GM21576 (cell line): ENCODE data around the gene FRMD3.

ENCODE experiments used
- ATAC-seq: cut with Tn5 transposase; IDR thresholded peaks from one replicate; pipeline ENCODE4 v1.9.1; 2021; ENCODE audit warnings: mild to moderate bottlenecking, moderate library complexity; ENCODE audit not compliant: unreplicated experiment

FRMD3 gene

DNA sequence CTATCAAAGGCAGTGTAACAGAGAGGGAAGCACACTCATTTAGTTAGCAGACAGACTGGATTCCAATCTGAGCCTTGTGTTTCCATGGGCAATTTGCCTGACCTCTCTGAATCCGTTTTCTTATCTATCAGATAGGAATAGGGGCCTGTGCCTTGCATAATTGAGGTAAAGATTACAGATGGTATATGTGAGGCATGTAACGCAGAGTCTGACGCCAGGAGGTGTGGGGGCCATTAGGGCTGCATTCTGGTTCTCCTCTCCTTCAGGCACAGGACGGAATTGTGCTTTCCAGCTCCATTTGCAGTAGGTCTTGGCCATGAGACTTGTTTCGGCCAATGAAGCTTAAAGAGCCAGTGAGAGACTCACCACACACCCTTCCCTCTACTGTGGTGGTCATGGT lies 97.6 kb downstream of the FRMD3 start:
- no peak for ATAC-seq

DNA sequence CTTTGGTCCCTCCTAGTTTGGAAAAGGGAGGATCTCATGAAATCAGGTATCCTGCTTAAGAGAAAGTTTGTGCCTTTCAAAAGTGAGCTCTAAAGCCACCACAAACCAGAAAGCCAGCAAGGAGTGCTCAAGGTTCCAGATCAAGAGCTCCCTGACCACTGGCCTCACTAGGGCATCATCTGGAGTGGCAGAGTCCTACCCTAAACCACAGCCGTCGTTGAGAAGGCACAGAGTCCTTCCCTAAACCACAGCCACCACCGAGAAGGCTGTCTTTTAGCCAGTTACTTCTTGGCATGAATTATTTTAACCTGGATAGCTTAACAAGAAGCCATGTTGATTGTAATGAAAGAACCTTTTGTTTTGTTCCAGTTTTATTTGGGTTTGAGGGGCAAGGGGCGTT lies 102.9 kb downstream of the FRMD3 start:
- ATAC-seq: no peak

DNA sequence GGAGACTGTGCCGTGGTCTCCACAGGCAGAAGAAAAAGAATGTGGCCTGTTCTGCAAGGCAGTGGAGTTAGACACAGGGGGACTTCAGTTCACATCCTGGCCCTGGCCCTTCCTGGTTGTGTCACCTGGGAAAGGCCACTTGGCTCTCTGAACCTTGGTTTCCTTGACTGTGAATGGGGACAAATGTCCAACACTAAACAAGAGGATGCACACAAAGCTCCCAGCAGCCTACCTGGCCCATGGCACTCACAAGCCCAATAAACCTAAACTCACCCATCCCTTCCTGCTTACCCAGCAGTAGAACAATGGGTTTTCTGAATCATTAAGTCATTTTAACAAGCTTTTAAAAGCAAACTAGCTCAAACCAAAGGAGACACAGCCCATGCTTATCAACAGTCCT lies 103.9 kb downstream of the FRMD3 start:
- ATAC-seq: no peak

DNA sequence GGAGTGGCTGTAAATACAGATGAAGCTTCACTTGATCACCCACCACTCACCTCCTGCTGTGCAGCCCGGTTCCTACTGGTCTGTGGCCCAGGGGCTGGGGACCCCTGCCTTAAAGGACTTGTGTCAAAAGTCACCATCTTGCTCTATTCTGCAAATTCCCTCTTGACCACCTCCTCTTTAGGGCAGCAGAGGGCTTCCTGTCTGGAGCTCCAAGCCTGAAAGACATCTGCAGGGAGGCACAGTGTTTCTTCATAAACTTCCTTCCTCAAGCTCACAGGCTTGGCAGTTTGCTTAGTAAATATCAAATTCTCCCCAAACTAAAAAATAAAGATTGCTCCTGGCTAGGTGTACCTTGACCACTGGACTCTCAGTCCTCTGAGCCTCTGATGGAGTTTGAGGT lies 104.4 kb downstream of the FRMD3 start:
- ATAC-seq: no peak

DNA sequence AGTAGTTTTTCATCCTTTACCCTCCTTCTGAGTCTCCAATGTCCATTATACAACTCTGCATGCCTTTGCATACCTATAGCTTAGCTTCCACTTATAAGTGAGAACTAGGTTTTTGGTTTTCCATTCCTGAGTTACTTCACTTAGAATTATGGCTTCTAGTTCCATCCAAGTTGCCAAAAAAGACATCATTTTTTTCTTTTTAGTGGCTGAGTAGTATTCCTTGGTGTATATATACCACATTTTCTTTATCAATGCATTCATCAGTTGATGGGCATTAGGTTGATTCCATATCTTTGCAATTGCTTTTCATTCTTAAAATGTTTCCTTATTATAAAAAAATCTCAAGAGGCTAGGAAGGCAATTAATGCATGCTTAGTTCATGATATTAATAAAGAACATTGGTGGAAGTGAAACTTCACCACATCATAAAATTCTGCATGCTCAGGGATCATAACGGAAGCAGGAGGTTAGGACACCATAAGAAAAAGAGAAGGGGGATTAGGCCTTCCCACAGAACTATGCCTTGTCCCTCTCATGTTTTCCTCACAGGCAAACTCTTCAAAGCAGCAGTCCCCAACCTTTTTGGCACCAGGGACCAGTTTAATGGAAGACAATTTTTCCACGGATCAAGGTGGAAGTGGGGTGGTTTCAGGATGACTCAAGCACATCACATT lies 105.2 kb downstream of the FRMD3 start:
- ATAC-seq: no peak

- ATAC-seq: no peak
These were observed 106.0 kb downstream of the FRMD3 start for GRCh38 chr9:83432104-83432627.

GRCh38 chr9:83431101-83432060 lies 106.8 kb downstream of the FRMD3 start:
- ATAC-seq: no peak

DNA sequence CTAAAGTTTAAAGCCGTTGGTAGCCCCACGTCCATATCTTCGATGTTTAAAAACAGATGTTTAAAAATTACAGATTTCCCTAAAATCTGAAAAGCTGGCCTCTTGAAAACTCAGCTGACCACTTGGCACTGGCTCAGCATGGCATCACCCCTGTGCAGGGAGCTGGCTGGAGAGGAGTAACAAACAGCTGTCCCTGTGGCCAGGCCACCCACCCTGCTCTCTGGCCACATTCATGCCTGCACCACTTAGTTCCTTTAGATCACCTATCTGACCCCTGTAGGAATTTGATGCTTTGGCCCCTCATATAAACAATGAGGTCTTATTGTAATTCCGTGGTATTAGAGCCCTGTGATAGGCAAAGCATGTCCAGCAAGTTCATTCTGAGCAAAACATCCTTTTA lies 107.5 kb downstream of the FRMD3 start:
- ATAC-seq: no peak

DNA sequence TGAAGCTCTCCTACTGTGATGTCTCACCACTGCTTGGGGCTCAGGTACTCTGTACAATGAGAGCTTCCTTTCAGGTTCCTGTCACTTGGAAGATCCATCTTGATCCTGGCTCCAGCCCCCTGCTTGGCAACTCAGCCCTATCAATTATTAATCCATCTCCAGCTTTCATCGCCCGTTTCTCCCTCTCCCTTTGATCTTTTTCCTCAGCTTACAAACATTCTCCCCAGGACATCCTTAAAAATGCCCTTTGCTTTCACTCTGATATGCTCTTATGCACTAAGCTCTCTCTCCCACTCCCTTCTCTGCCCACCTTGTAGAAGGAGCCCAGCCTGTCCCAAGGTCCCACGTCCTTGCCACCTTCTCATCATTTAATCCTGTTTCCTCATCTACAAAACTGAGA lies 109.0 kb downstream of the FRMD3 start:
- ATAC-seq: no peak

- no peak for ATAC-seq
These were observed 113.0 kb downstream of the FRMD3 start for GRCh38 chr9:83425240-83425639.

DNA sequence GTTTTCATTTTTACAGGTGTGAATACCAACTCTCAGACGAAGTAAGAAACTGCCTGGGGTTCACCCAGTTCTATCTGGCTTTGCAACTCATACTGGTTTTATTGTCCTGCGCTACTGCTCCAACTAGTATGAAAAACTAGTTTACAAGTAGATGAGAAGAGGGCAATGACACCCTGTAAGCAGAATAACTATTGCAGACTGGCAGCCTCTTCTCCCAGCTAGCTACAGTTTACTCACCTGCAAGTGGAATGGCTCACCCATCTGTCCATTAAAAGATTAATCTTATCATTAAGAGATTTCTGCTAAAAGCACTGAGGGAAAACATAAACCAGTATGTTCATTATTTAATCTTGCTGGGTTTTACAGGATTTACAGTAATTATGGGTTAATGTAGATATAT lies 113.4 kb downstream of the FRMD3 start:
- no peak for ATAC-seq

GRCh38 chr9:83423815-83424707 lies 114.1 kb downstream of the FRMD3 start:
- no peak for ATAC-seq

GRCh38 chr9:83422527-83422926 lies 115.7 kb downstream of the FRMD3 start:
- no peak for ATAC-seq

- ATAC-seq: no peak
These were observed 117.7 kb downstream of the FRMD3 start for GRCh38 chr9:83420486-83420885.

DNA sequence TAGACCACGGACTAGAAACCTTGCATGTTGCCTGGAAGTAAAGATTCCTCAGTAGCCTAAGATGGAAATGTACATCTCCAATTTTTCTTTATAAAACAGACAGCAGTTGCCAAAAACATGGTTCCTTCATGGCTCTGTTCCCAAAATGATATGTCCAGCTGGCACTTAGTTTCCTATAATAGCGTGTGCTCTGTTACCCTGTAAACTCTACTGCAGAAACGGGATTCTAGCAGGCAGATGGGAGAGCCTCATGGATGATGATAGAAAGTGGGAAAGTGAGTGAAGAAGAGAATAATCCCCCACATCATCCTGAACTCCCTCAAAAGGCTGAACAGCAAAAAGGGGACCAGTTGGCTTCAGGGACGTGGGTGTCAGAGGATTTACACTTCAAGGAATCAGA lies 118.2 kb downstream of the FRMD3 start:
- ATAC-seq: no peak

- ATAC-seq: no peak
These were observed 119.9 kb downstream of the FRMD3 start for GRCh38 chr9:83418283-83418682.

DNA sequence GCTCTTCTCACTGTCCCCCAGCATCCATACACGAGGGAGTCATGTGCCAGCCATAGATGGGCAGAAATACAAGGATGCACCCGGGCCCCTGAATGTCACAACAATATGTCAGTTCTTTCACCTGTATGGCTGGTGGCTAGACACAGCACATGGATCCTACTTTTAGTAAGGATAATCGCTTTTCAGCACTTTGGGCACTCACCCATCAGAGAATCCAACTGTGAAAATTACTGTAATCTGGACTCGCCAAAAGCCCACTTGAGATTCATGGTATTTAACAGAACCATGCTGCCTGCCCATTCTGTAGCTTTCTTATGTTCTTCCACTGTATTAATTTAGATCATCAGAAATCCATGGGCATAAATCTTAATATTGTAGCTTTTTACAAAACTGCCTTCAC lies 124.8 kb downstream of the FRMD3 start:
- no peak for ATAC-seq

DNA sequence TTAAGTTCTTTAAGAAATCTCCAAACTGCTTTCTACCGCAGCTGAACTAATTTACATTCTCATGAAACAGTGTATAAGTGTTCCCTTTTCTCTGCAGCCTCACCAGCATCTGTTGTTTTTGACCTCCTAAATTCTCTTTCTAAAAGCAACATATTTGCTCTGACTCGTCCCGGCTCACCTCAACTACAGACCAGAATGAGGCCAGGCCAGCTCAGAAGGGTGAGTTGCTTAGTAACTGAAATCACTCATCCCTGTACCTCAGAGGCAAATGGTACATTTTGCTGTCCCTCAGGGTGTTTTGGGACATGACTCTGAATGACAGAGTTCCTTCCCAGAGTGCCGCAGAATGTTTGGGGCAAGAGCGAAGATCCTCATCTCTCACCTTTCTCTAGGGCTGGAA lies 127.5 kb downstream of the FRMD3 start:
- no peak for ATAC-seq

- no peak for ATAC-seq
These were observed 131.3 kb downstream of the FRMD3 start for GRCh38 chr9:83406921-83407320.

DNA sequence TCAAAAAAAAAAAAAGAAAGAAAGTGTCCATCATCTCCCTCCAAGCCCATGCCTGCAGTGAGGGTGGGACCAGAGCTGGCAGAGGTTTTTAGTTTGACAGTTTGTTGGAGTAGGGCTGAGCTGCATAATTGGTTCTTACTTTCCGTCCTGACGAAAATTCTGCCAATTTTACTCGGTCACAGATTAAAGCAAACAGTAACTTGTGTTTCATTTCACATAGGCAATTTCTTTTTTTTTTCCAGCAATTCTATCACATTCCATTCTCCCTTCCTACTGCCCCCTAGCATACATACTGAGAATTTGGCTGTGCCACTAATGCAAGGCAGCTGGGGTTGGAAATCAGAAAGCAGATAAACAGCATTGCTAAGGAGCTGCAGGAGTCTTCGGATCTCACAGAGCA lies 132.4 kb downstream of the FRMD3 start:
- no peak for ATAC-seq
